GM18867 (cell line): ENCODE data around the gene DPEP1.

ENCODE experiments used
- ATAC-seq: cut with Tn5 transposase; IDR thresholded peaks from one replicate; pipeline ENCODE4 v1.9.1; 2021; ENCODE audit warnings: mild to moderate bottlenecking, moderate library complexity; ENCODE audit not compliant: unreplicated experiment

The DPEP1 gene

DNA sequence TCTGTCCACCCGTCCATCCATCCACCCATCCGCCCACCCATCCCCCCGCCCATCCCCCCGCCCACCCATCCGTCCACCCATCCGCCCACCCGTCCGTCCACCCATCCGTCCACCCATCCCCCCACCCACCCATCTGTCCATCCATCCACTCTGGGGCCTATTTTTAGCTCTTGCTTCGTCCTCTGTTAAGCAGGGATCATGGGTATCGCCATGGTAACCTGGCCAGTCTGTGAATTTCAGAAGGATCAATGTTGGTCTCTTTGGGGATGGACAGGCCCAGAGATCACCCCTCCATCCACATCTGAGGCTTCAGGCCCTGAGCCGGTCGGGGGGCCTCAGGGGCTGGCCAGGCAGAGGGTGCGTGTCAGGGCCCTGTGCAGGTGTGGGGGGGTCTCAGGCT, 15.2 kb upstream of the DPEP1 start:
- ATAC-seq: no peak

DNA sequence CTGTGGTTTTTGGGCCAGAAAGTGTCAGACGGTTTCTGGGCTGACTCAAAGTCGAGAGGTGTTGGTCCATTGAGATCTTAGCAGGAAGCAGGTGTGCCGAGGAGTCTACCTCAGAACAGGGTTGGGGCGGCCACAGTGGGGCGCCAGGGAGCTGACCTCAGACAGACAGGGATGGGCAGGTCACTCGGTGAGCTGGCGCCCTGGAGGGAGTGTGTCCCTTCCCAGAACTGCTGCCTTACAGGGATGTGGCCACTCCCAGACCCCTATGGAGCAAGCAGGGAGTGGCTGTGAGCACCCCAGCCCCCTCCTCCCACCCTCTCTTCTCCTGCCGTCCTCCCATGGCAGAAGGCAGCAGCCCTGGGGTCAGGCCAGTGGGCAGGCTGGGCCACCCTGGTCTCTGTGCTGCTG, 14.0 kb upstream of the DPEP1 start:
- no peak for ATAC-seq

DNA sequence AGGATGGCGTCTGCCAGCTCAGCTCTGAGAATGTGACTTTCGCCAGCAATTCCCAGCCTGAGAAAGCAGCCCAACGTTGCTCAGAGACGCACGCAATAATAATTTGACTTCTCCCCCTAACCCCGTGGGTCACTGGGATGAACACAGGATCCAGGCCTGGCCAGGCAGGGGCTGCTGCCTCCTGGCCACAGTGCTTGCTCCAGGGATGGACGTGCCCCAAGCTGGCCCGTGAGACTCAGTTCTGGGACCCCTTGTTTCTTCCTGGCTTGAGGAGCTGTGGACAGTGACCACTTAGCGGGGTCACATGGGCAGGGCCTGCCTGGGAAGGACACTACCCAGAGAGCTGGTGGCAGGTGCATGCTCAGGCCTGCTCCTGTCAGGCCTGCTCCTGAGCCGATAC, 13.5 kb upstream of the DPEP1 start:
- no peak for ATAC-seq

DNA sequence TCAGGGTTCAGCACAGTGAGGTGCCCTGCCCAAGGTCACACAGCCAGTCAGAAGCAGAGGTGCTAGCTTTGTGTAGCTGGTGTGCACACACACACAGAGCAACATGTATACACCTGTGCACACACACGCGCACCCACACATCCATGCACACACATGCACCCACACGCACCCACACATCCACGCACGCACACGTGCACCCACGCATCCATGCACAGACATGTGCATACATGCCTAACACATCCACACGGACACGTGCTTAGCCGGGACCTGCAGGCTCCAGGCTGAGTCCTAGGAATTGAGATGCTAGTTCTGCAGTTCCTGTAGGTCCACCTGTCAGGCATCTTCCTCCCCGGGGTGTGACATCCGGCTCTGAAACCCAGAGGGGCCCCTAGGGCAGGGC, 13.0 kb upstream of the DPEP1 start:
- no peak for ATAC-seq

DNA sequence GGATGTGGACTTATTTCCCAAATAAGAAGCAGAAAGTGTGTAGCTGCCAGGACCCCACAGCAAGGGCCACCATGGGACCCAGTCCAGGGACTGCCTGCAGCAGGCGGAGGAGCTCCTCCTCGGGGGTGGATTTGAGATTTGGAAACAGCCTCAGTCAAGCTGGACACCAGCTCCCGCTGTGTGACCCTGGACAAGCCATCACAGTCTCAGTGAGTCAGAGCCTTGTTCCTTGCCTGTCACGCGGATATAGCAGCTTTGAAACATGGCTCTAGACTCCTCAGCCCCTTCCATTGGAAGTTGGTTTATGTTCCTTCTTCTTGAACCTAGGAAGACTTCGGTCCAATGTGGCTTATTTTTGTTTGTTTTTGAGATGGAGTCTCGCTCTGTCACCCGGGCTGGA, 12.5 kb upstream of the DPEP1 start:
- no peak for ATAC-seq

DNA sequence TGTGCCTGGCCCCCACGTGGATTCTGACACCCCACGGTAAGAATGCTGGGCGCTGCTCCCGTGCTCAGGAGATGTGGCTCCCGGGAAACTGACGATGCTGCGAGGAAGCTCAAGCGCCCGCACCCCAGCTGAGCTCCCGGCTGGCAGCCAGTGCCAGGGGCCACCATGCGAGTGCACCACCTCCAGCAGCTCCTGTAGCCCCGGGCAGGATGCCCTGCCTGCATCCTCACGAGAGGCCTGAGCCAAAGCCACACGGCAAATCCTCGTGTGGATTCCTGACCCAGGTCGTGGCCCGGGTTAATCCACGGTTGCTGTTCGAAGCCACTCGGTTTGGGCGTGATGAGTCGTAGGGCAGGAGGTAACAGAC, 11.6 kb upstream of the DPEP1 start:
- ATAC-seq: no peak

DNA sequence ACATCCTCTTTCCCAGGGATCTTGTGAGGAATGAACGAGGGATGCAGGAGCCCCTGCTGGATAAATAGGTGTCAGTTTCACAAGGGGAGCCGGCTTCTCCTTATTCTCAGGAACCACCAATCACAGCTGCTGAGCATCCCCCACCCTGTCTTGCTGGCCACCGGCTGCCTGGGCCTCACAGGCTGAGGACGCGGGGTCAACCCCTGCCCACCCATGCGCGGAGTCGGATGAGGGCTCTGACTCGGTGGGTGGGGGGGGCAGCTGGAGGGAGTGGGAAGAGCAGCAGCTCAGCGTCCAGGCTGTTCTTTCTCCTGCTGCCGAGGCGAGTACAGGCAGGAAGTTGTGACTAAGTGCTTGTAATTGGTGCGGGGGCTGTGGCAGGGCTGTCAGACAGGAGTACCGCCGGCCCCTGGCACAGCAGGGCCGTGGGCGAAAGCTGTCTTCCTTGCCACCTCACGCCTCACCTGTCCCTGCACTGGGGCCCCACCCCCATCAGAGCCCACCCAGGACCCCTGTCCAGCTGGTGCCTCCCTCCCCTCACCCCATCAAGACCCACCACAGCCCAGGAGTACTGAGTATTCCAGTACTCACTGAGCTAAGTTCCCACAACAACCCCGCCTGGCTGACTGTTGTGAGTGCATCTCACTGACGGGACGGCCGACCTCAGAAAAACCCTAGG, 11.0 kb upstream of the DPEP1 start:
- ATAC-seq: no peak

DNA sequence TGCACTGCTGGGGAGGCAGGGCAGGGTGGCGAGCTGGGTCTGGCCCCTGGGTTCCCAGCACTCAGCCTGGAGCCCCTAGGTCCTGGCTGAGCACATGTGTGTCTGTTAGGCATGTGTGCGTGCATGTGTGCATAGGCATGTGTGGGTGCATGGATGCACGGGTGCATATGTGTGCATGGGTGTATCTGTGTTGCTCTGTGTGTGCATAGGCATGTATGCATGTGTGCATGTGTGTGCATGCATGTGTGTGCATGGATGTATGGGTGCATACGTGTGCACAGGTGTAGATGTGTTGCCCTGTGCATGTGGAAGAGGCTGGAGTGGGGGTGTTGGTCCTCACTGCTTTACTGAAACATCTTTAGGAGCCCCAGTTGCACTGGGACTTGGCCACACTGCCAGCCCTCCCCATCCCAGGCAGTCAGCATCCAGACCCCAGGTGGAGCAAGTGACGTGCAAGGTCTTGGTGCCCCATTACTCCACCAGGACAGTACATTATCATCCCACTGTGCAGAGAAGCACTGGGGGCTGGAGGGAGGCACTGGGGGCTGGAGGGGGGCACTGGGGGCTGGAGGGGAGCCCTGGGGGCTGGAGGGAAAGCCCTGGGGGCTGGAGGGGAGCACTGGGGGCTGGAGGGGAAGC, 10.4 kb upstream of the DPEP1 start:
- ATAC-seq: no peak

DNA sequence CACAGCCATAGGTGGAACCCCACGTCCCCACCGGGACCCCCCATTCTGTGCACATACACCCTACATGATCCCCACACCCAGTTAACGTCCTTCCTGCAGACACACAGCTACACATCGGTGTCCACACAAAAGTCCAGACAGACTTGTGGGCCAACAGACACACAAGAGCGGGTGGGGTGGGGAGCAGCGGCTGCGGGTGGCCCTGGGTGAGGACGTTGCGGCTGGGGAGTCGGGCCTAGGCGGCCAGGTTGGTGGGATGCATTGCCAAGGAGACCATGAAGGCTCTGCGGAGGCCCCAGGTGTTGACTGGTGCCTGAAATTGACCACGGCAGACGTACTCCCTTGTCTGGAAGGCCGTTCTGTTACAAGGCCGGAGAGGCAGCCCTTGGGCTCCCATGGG, 8.7 kb upstream of the DPEP1 start:
- ATAC-seq: no peak

DNA sequence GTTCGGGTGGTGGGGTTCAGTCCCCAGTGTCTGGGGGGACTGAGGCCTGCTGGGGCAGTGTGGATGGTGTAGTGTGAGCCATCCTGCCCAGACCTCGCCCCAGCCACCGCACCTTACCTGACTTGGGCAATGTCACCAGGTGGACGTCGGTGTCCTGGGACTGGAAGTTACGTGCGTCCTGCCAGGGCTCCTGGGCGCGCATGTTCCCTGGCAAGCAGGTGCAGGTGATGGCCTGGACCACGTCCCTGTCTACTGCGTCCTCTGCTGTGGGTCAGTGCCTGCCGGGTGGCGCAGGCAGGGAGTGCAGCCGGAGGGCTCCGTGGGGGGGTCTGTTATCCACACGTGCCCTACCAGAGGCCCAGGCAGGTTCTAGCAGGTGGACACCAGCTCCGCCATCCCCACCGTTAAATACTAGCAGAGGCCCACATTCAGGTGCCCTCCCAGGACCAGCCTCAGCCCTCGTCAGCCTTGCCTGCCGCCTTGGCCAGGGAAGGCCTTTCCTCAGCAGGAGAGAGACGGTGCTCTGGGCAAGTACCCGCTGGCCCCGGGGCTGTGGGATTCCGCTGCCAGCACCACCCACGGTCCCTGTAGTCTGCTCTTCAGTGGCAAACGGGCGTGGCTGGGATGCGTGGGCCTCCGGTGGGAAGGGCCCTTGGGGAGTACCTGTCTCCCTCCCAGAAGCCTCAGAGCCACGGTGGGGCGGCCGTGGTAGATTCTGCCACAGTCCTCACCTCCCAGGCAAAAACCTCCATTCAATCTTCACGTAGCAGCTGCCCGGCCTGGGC, 8.1 kb upstream of the DPEP1 start:
- ATAC-seq: no peak

DNA sequence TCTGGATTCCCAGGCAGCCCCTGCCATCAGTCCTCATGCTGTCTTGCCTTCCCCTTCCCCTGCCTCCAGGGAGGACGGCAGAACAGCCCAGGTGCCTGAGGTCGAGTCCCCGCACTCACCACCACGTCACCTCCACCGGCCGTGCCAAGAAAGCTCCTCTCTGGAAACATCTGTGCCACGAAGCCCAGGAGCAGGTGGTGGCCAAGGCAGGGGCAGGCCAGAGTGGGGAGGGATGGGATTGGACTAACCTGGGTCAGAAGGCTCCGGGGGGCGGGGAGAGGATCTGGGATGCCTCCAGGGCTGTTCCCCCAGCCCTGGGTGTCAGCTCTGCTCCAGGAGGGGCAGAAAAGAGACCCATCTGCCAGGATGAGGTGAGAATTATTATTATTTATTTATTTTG, 7.4 kb upstream of the DPEP1 start:
- no peak for ATAC-seq

DNA sequence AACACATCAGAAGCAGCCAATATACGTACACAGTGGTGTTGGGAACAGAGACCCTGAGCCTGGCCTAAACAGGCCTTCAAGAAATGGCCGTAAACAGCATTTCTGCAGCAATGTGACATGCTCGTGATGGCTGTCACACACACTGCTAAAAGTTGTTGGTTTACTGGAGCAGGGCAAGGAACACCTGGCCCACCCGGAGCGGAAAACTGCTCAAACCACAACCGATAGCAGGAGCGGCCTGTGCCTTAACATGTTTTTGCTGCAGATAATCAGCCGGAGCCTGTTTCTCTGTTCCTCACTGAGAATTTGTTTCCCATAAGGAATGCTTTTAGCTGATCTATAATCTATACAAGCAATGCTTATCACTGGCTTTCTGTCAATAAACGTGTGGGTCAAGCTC, 6.0 kb upstream of the DPEP1 start:
- ATAC-seq: no peak

DNA sequence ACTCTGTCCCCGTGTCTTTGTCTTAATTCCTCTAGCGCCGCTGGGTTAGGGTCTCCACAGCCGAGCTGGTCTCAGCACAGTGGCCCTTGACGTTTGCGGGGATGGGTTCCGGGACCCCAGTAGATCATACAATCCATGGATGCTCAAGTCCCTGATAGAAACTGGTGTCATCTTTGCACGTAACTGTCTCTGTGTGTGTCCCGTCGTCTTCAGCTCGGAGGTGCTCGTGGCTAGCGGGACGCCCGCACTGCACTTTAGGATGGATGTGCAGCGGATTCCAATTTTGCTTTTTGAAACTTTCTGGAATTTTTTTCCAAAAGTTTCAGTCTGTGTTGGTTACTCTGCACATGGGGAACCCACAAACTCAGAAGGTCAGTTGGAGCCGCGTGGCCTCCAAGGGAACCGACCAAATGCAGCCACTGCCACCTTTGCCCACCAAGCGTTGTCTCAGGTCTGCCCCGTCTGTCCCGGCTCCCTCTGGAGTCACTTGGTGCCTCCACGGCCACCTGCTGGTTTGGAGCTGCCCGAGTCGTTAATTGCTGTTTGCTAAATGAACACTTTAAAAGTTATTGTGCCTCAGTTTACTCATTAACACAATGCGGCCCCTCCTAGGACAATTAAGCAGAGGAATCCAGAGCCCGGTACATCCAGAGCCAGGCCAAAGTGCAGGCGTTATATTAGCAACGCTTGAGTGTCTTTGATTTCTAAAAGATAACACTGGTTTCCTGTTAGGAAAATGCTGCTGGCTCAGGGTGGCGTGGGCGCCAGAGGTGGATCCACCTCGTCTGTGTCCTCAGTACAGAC, 5.3 kb upstream of the DPEP1 start:
- ATAC-seq: no peak

DNA sequence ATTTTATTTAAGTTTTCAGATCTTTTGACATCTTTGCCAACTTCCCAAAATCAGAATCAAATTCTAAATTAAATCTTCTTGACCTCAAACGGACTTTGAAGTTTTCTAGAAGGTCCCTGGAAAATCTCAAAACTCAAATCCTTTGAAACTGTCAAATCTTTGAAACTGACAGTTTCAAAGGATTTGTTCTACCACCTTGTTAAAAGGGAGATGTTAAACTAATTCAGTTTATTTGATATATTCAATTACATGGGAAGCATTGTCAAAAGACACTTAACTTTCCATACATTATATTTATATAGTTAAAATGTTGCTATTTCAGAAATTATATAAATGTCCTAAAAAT, 3.4 kb upstream of the DPEP1 start:
- ATAC-seq: no peak

DNA sequence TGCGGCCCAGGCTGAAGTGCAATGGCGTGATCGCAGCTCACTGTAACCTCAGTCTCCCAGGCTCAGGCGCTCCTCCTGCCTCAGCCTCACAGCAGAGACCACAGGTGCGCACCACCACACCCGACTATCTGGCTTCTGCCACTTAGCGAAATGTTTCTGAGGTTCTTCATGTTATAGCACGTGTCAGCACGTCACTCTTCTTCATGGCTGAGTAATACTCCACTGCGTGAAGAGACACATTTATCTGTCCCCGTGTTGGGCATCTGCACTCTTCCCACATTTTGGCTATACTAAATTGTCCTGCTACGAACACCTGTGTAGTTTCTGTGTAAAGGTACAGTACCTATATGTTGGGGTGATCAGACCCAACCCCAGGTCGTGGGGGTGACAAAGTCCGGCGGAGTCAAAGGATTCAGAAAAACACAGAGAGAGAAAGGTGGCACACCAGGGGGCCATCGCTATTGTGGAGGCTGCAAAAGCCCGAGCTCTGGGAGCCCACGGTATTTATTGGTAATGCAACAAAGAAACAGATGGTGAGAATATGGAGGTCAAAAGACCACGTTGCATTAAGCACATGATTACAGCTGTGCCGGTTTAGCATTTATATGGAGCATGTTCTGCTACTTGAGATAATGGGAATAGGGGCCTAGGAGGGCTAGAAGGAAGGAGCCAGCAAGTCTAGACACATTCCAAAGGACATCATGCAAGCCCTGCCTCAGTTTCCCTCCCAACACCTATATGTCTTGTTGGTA, 851 bp upstream of the DPEP1 start:
- no peak for ATAC-seq

DNA sequence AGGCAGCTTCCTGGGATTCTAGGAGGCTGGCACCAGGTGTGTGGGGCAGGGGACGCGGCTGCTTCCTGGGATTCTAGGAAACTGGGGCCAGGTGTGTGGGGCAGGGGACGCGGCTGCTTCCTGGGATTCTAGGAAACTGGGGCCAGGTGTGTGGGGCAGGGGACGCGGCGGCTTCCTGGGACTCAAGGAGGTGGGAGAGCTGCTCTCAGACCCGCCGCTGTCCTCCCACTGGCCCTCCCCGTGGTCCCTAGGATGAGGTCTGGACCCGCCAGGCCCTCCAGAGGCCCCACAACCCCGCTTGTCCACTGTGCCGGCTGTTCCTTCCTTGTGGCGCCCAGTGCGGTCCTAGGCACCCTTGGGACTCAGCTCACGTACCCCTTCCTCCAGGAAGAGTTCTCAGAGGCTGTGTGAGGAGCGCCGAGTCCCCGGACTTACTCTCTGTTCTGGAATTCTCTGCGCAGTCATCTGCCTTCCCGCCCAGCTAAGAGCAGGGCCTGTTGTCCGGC, 565 bp downstream of the DPEP1 start:
- no peak for ATAC-seq

DNA sequence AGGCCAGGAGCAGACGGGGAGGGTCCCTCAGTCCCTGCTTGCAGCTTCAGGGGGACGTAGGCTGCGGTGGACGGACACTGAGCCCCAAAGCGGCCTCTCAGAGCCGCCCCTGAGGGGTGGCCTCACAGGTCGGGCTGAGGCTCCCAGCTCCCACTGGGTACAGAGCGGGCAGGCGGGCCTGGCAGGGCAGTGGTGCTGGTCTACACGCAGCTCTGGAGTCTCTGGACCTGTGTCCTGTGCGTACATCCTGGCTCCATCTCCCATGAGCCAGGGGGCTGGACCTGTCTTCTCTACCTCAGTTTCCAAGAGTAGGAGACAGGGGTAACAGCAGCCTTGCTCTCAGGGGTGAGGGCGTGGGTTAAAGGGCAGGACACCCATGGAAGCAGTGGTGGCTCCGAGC, 1.7 kb downstream of the DPEP1 start:
- no peak for ATAC-seq

DNA sequence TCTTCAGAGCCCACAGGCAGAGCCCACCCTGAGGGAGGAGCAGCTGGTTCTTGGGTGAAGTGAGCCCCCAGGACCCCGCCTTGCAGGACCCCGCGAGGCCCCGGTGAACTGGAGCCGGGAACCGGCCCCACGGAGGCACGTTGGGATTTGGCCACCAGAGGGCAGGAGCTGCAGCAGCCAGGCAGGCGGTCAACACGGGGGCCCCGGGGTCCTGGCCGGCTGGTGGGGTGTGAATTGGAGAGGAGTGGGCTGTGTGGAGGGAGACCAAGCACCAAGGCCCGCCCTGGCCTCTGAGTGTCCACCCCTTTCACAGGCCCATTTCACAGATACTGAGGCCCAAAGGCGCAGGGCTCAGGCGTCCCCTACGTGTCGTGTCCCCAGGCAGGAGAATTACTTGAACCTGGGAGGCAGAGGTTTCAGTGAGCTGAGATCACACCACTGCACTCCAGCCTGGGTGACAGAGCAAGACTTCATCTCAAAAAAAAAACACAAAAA, 2.2 kb downstream of the DPEP1 start:
- no peak for ATAC-seq

DNA sequence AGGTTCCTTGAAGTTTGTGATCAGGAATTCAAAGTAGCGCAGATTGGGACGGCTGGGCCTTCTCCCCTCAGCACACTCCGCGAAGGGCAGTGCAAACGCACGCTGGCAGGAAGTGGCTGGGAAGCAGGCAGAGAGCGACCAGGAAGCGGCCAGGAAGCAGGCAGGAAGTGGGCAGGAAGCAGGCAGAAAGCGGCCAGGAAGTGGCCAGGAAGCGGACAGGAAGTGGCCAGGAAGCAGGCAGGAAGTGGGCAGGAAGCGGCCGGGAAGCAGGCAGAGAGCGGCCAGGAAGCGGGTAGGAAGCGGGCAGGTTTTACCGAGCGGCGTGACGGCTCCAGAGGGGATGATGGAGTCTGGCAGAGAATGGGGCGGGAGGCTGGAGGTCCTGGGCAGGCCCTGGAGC, 3.2 kb downstream of the DPEP1 start:
- ATAC-seq: no peak

DNA sequence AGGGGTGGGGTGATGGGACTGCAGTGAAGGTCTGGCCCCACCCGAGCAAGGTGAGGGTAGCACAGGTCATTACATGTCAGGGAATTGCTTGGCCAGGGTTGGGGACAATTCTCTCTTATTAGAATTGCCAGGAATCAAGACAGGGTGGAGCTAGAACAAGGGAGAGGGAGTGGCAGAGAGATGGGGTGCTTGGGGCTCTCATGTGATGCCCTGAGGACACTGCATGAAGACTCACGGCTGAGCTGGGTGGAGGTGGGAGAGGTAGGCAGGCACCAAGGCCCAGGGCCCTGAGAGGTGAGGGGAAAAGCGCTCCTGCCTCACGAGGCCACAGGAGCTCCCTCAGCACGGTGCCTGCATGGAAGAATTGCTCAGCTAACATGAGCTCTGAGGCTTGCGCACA, 3.6 kb downstream of the DPEP1 start:
- no peak for ATAC-seq
